ENCODE measurements around the gene DBNDD2. TPM values are rescaled to one million over a fixed set of nuclear protein-coding genes. Genes with fewer than 3 reads are reported as not detected.

The DBNDD2 gene
- total RNA-seq, 1 experiment from 2014 or later, result 0.29 TPM

DNA sequence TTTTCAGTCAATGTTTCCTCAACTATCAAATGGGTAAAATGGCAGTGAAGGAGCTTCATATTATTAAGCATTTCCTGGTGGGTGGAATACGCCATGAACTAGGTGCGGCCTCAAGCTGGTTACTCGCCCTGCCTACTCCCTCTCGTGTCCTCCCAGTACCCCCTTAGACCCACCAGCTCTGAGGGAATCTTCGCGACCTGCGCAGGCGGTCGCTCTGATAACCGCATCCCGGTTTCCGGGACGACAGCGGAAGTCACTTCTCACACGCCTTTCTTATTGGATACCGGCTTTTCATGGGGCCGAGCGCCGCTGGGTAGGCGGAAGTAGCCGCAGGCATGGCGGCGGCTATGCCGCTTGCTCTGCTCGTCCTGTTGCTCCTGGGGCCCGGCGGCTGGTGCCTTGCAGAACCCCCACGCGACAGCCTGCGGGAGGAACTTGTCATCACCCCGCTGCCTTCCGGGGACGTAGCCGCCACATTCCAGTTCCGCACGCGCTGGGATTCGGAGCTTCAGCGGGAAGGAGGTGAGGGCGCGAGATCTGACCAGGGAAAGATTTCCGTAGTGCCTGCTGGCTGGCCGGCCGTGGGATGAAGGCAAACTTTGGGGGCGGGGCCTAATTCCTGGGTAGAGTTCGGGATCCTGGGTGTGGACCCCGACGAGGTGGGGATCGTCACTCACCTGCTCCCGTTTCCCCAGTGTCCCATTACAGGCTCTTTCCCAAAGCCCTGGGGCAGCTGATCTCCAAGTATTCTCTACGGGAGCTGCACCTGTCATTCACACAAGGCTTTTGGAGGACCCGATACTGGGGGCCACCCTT lies 7.9 kb downstream of the DBNDD2 start, which contains the start of gene PIGT:
Gene PIGT, plus strand, starts transcription at position 320 of the 816 bp plus-strand sequence. Its CDS starts 16 bp downstream, at position 336.
- peak; percentile 79 for DNase-seq (ENCODE audit: low read depth)

- no peak for DNase-seq (ENCODE audit: low read depth)
Measured at GRCh38 chr20:45416917-45417316, 8.8 kb downstream of the DBNDD2 start.

DNA sequence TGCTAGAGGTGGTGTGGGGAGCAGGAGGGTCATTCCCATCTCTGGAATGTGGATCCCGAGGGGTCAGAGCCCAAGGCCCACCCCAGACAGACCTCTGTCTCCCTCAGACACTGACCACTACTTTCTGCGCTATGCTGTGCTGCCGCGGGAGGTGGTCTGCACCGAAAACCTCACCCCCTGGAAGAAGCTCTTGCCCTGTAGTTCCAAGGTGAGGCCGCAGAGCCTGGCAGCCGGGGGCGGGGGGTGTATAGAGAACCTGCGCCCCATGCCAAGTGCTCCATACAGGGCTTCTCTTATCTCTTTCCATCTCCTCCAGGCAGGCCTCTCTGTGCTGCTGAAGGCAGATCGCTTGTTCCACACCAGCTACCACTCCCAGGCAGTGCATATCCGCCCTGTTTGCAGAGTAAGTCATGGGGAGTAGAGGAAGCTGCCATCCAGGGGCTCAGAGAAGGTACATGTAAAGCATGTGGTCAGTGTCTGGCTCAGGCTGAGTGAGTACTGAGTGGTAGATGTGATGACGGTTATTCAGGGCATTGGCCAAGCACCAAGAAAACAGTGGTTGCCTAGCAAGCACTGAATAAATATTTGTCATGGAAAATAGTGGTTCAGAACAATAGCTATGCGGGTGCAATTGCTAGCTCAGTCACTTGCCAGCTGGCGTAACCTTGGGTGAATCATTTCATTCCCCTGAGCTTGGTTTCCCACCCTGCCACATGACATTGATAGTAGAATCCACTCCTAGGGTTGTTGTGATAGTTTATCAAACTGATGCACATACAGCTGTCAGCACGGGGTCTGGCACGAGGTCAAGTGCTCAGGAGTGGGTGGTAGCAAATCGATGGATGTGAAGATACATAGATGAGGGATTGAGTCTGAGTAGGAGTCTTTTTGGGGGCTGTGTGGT lies 11.4 kb downstream of the DBNDD2 start:
- DNase-seq (ENCODE audit: low read depth), result peak; percentile 99

- no peak for DNase-seq (ENCODE audit: low read depth)
Measured at GRCh38 chr20:45420125-45420524, 12.0 kb downstream of the DBNDD2 start.

- no peak for DNase-seq (ENCODE audit: low read depth)
Measured at GRCh38 chr20:45423700-45424099, 15.6 kb downstream of the DBNDD2 start.

- no peak for DNase-seq (ENCODE audit: low read depth)
Measured at GRCh38 chr20:45425561-45425960, 17.5 kb downstream of the DBNDD2 start.

GRCh38 chr20:45426320-45427016 lies 18.4 kb downstream of the DBNDD2 start:
- no peak for DNase-seq (ENCODE audit: low read depth)

- no peak for DNase-seq (ENCODE audit: low read depth)
Measured at GRCh38 chr20:45427236-45428149, 19.4 kb downstream of the DBNDD2 start.

DNA sequence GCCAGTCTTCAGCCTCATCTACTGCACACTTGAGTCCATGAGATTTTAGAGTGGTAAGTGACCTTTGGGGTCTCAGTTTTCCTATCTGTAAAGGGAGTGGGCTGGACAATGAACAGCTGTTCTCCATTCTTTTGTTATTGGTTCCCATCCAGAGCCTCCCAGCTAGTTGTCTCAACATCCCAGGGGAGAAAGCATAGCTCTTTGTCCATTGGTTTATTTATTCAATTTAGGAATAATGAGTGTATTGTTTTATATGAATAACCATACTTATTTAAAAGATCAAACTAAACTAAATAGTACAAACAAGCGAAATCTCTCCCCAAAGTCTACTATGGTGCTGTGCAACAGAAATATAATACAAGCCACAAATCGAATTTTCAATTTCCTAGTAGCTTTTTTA lies 21.5 kb downstream of the DBNDD2 start:
- peak; percentile 32 for DNase-seq (ENCODE audit: low read depth)

- DNase-seq (ENCODE audit: low read depth), result no peak
Measured at GRCh38 chr20:45432294-45432693, 24.2 kb downstream of the DBNDD2 start.

- DNase-seq (ENCODE audit: low read depth), result peak; percentile 74
Measured at GRCh38 chr20:45433316-45433715, 25.2 kb downstream of the DBNDD2 start.

GRCh38 chr20:45433976-45434375 lies 25.9 kb downstream of the DBNDD2 start:
- DNase-seq (ENCODE audit: low read depth), result no peak

DNA sequence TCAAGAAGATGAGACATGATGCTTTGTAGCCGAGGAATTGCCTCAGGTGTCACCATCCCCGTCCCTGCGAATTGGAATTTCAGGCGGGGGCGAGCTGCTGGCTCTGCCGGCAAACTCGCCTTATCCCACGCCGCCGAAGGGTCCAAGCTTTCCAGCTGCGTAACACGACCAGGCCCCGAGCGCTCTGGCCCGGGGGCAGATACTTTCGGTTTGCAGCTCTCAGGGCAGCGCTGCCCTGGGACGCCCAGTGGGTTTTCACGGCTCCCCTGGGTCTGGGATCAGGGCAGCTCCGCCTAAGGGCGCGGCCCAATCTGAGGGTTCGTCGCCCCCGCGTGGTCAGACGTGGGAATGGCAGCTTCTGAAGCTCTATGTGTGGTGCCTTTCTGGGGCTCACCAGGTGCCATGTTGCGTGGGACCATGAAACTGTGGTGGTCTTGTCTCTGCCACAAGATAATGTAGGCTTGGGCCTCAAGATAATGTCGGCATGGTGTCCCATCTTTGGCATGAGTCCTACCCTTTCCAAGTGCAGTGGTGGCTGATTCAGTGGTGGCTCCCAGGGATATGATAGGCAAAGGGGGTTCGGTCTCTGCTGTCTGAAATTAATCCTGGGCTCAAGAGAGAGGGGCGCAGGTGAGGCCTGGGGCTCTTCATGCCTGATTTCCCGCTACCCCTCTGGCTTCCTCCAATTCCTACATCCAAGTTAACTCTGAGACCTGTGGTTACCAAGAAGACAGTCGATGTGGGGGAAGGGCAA lies 28.8 kb downstream of the DBNDD2 start:
- DNase-seq (ENCODE audit: low read depth), result peak; percentile 84

GRCh38 chr20:45440424-45440823 lies 32.3 kb downstream of the DBNDD2 start:
- DNase-seq (ENCODE audit: low read depth), result no peak

DNA sequence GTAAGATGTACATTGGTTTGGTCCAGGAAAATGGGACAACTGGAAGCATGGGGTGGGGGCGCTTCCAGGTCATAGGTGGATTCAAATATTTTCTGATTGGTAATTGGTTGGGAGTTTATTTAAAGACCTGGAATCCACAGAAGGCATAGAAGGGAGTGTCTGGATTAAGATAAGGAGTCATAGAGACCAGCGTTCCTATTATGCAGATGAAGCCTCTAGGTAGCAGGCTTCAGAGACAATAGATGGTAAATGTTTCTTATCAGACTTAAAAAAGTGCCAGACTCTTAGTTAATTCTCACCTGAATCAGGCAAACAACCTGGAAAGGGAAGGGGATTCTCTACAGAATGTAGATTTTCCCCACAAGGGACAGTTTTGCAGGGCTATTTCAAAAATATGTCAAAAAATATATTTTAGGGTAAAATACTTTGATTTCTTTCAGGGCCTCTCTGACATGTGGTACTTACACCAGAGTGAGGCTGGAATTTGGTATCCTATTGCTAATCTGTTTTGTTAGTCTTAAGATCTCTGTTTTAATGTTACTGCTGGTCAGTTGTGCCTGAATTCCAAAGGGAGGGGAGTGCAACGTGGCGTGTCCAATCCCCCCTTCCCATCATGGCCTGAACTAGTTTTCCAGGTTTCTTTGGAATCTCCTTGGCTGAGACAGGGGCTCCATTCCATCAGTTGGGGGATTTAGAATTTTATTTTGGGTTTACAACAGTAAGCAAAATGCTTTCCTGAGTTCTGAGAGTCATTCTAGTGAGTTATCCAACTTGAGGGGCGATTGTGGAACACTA lies 33.0 kb downstream of the DBNDD2 start:
- no peak for DNase-seq (ENCODE audit: low read depth)

DNA sequence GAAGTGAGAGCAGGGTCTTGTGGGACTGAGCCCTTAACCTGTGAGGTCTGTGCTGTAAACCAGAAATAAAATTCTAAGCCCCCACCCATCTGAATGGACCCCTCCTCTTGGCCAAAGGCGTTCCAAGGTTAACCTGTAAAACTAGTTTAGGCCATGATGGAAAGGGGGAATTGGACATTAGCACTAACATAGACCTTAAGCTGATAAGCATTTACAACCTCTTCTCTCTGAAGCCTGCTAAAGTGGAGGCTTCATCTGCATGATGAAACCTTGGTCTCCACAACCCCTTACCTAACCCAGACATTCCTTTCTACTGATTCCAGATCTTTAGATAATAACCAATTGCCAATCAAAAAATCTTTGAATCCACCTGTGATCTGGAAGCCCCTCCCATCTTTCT lies 33.7 kb downstream of the DBNDD2 start:
- DNase-seq (ENCODE audit: low read depth), result no peak

DNA sequence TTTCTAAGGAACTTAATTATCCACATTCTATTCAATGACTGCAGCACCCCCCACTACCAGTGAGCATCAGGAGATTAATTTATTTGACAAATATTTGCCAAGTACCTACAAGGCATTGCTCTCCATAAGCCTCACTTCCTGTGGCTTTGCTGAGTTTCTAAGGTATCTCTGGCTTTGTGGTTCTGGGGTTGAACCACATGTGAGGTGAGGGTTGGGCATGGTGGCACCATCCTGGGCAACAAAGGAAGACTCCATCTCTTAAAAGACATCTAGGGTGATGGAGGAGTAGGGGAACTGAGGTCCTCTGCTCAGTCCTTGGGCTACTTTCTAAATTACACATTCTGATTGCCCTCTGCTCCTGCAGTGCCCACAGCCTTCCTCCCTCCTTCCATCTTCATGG lies 36.0 kb downstream of the DBNDD2 start:
- DNase-seq (ENCODE audit: low read depth), result no peak

- peak; percentile 33 for DNase-seq (ENCODE audit: low read depth)
Measured at GRCh38 chr20:45445805-45446562, 37.9 kb downstream of the DBNDD2 start.

All from LHCN-M2 (cell line).